IPS DF 4.7 (cell line): ENCODE data around the gene RNPEP.
"Not testable (repeated sequence)": the region's sequence is repeated elsewhere in the genome, so short reads cannot be mapped to it uniquely, and the experiment has no call there.

Experiments used
- DNase-seq: peaks from one replicate; pipeline ENCODE4 v3.0.0-alpha.2; 2013; ENCODE audit warnings: low spot score; ENCODE audit errors: extremely low read depth

The RNPEP gene

GRCh38 chr1:202034683-202035462 is 52.4 kb downstream of the RNPEP start:
- DNase-seq, result no peak

- no peak for DNase-seq
These were observed 54.3 kb downstream of the RNPEP start for GRCh38 chr1:202036595-202037387.

GRCh38 chr1:202037706-202038296 is 55.4 kb downstream of the RNPEP start:
- no peak for DNase-seq

- DNase-seq, result no peak
These were observed 56.4 kb downstream of the RNPEP start for GRCh38 chr1:202038688-202039346.

GRCh38 chr1:202045705-202046104 is 63.3 kb downstream of the RNPEP start:
- no peak for DNase-seq

GRCh38 chr1:202046227-202046626 is 63.8 kb downstream of the RNPEP start:
- no peak for DNase-seq

- DNase-seq, result no peak
These were observed 64.6 kb downstream of the RNPEP start for GRCh38 chr1:202046748-202047708.

- no peak for DNase-seq
These were observed 65.5 kb downstream of the RNPEP start for GRCh38 chr1:202047977-202048376.

- DNase-seq, result no peak
These were observed 66.7 kb downstream of the RNPEP start for GRCh38 chr1:202049129-202049528.

- no peak for DNase-seq
These were observed 71.6 kb downstream of the RNPEP start for GRCh38 chr1:202054094-202054493.

GRCh38 chr1:202054673-202055072 is 72.2 kb downstream of the RNPEP start:
- not testable (repeated sequence) for DNase-seq
